K562 (cell line): ENCODE results near the gene ABR. TPM values are rescaled to one million over a fixed set of nuclear protein-coding genes. Genes with fewer than 3 reads are reported as not detected.
A peak's percentile ranks its signal among the peaks of the same experiment; 100 is the strongest.

Experiments
- ATAC-seq: fragments of 200-7000 bp; cut with Tn5 transposase; 3 replicates; pipeline ENCODE4 v1.9.1; 2020; ENCODE audit warnings: moderate library complexity
- BruUV-seq: library from RNA; stranded (reverse); fragments of 400-500 nt; replicated peaks from 2 replicates; lab custom pipeline; 2021; lab: Mats Ljungman, UMichigan
- CTCF ChIA-PET: fragments of 300-600 bp; formaldehyde crosslinking; extraction: SDS; loops from one replicate; lab custom pipeline; 2021; ENCODE audit warnings: low intra/inter-chr PET ratio; lab: Yijun Ruan, JAX
- POLR2A ChIA-PET: fragments of 300-600, 350-650 bp; sonication (Branson Sonifier 250); formaldehyde crosslinking; extraction: SDS; loops from one replicate; lab custom pipeline; 2021; ENCODE audit warnings: antibody characterized with exemption, inconsistent platforms; lab: Yijun Ruan, JAX
- DNase-seq, 4 experiments: peaks; one replicate each; pipeline versions ENCODE4 v3.0.0 to v3.0.0-alpha.2; 2011 to 2018; ENCODE audit warnings: low spot score in 3 of 4, mixed read lengths in 3 of 4; ENCODE audit errors: extremely low read depth in 1 of 4
- FAIRE-seq: peaks from 2 replicates; lab custom pipeline; 2011; peaks lifted over from hg19 to GRCh38; lab: Jason Lieb, UNC
- H2AFZ ChIP-seq: 2 replicates; pipeline ENCODE4 v1.6.0; 2011; ENCODE audit warnings: low read depth, low read length, control low read depth, inconsistent platforms
- H3K27ac ChIP-seq: fragments of 200-600 bp; 3 replicates; pipeline ENCODE4 v1.8.0; 2011; ENCODE audit warnings: low read depth, mild to moderate bottlenecking, control low read depth, inconsistent platforms, low read length, moderate library complexity, mixed read lengths; ENCODE audit errors: extremely low read depth
- H3K27me3 ChIP-seq, 2 experiments: fragments of 300-600 bp in 1 of 2; 2 replicates in 1 of 2; 3 replicates in 1 of 2; pipeline versions ENCODE4 v1.6.0 to v1.8.0; 2011; ENCODE audit warnings: inconsistent platforms in 2 of 2, low read length in 2 of 2, mild to moderate bottlenecking in 1 of 2, mixed read lengths in 1 of 2, moderate library complexity in 1 of 2; ENCODE audit not compliant: control insufficient read depth in 2 of 2, insufficient read depth in 2 of 2
- H3K36me3 ChIP-seq: fragments of 300-600 bp; 3 replicates; pipeline ENCODE4 v1.8.0; 2011; ENCODE audit warnings: mild to moderate bottlenecking, low read length, inconsistent platforms; ENCODE audit not compliant: control insufficient read depth, insufficient read depth
- H3K4me1 ChIP-seq, 2 experiments: fragments of 200-600 bp in 1 of 2; replicated peaks in 1 of 2; 2 replicates in 1 of 2; 3 replicates in 1 of 2; pipeline versions ENCODE4 v1.5.1 to v1.8.0; 2011; ENCODE audit warnings: inconsistent platforms in 2 of 2, low read length in 2 of 2, mild to moderate bottlenecking in 1 of 2, mixed read lengths in 1 of 2, moderate library complexity in 1 of 2; ENCODE audit not compliant: control insufficient read depth in 2 of 2, insufficient read depth in 2 of 2
- H3K4me2 ChIP-seq: 2 replicates; pipeline ENCODE4 v1.6.1; 2011; ENCODE audit warnings: low read length, control low read depth, inconsistent platforms, mixed read lengths; ENCODE audit not compliant: insufficient read depth
- H3K4me3 ChIP-seq: fragments of 200-600 bp; sonication (generic), shearing (Covaris generic); 2 replicates; pipeline ENCODE4 v1.5.1; 2016; ENCODE audit warnings: control low read depth, inconsistent platforms
- H3K79me2 ChIP-seq: fragments of 200-600 bp; 3 replicates; pipeline ENCODE4 v1.8.0; 2011; ENCODE audit warnings: low read length, inconsistent platforms; ENCODE audit not compliant: control insufficient read depth, insufficient read depth
- H3K9ac ChIP-seq, 2 experiments: 2 replicates each; pipeline versions ENCODE4 v1.6.0 to v1.6.1; 2011; ENCODE audit warnings: low read depth in 2 of 2, low read length in 2 of 2, control low read depth in 1 of 2, inconsistent platforms in 1 of 2, mild to moderate bottlenecking in 1 of 2, mixed read lengths in 1 of 2; ENCODE audit not compliant: insufficient read depth in 1 of 2
- H3K9me1 ChIP-seq: one replicate; pipeline ENCODE4 v1.6.0; 2011; ENCODE audit warnings: inconsistent platforms, mild to moderate bottlenecking, low read length, moderate library complexity; ENCODE audit not compliant: control insufficient read depth, insufficient read depth
- H3K9me3 ChIP-seq: replicated peaks from 2 replicates; pipeline ENCODE4 v1.5.1; 2011; ENCODE audit warnings: low read depth, low read length, inconsistent platforms; ENCODE audit not compliant: control insufficient read depth, insufficient read depth
- H4K20me1 ChIP-seq: replicated peaks from 2 replicates; pipeline ENCODE4 v1.6.1; 2011; ENCODE audit warnings: low read length, inconsistent platforms, mixed read lengths; ENCODE audit not compliant: control insufficient read depth, insufficient read depth
- FOXA3 ChIP-seq, 2 experiments: fragments of 450-650 bp in 1 of 2; sonication (generic) in 1 of 2; formaldehyde crosslinking; IDR thresholded peaks in 1 of 2; conservative IDR thresholded peaks in 1 of 2; 2 replicates each; pipeline versions ENCODE4 v1.4.0 to v1.8.0; 2020 to 2022; ENCODE audit warnings: mild to moderate bottlenecking in 2 of 2, missing genetic modification reagents in 1 of 2
- KDM5B ChIP-seq: fragments of 200-600 bp; sonication (generic); IDR thresholded peaks from 2 replicates; pipeline ENCODE4 v1.6.1; 2012; ENCODE audit warnings: low read depth, mild to moderate bottlenecking, moderate library complexity, low read length, control low read depth, inconsistent platforms; ENCODE audit not compliant: insufficient replicate concordance
- MAZ ChIP-seq, 2 experiments: fragments of 450-650 bp in 1 of 2; sonication (generic) in 1 of 2; formaldehyde crosslinking; IDR thresholded peaks in 1 of 2; conservative IDR thresholded peaks in 1 of 2; 2 replicates each; pipeline versions ENCODE4 v1.4.0 to v1.5.0; 2020; ENCODE audit warnings: mild to moderate bottlenecking in 1 of 2, missing genetic modification reagents in 1 of 2
- NFE2 ChIP-seq: IDR thresholded peaks from 2 replicates; pipeline ENCODE4 v1.6.1; 2014; ENCODE audit warnings: antibody characterized with exemption, low read depth
- NRF1 ChIP-seq, 2 experiments: fragments of 450-650 bp; IDR thresholded peaks in 1 of 2; conservative IDR thresholded peaks in 1 of 2; 2 replicates each; pipeline ENCODE4 v1.6.1; 2014; ENCODE audit warnings: mild to moderate bottlenecking in 2 of 2
- RB1 ChIP-seq: fragments of 450-650 bp; IDR thresholded peaks from 2 replicates; pipeline ENCODE4 v1.6.1; 2017; ENCODE audit warnings: low read depth, mild to moderate bottlenecking
- STAT5B ChIP-seq: fragments of 250-450 bp; sonication (Bioruptor Pico); IDR thresholded peaks from 2 replicates; pipeline ENCODE4 v1.8.0; 2021; ENCODE audit warnings: mild to moderate bottlenecking, inconsistent platforms
- TOE1 ChIP-seq, 2 experiments: fragments of 450-650 bp in 1 of 2; sonication (generic) in 1 of 2; formaldehyde crosslinking in 1 of 2; IDR thresholded peaks; 2 replicates each; pipeline versions ENCODE4 v1.7.1 to v1.8.0; 2016 to 2022; ENCODE audit warnings: borderline replicate concordance in 2 of 2, mild to moderate bottlenecking in 2 of 2, antibody characterized with exemption in 1 of 2, inconsistent platforms in 1 of 2, low read depth in 1 of 2, missing genetic modification reagents in 1 of 2, moderate library complexity in 1 of 2
- TRIM28 ChIP-seq: fragments of 450-650 bp; IDR thresholded peaks from 2 replicates; pipeline ENCODE4 v1.6.1; 2017
- WGBS: fragments of 100-300 bp; shearing (Covaris generic); methylation state at CpG from one replicate; pipeline ENCODE4 v1.1.6; 2016; ENCODE audit warnings: low coverage, mixed read lengths; ENCODE audit not compliant: insufficient coverage; ENCODE audit errors: missing lambda C conversion rate; 5-methylcytosine and 5-hydroxymethylcytosine counted together
- in situ Hi-C: fragments of 300-500 bp; cut with MboI; formaldehyde crosslinking; loops from 4 replicates; pipeline ENCODE4 v1.15.0; 2018; ENCODE audit warnings: inconsistent platforms, mixed read lengths
- intact Hi-C: fragments of 100-400 bp; cut with micrococcal nuclease; formaldehyde crosslinking; loops from 2 replicates; pipeline ENCODE4 v1.14.2; 2022
- polyA plus RNA-seq, 8 experiments: library from polyadenylated mRNA; depleted of rRNA in 4 of 8; stranded (reverse) in 5 of 8; unstranded in 3 of 8; fragments of >200 nt; fragmentation: Nextera tagmentation in 2 of 8; fragmentation: Illumina TruSeq in 1 of 8; extraction: Ambion mirVana in 2 of 8; extraction: Trizol in 1 of 8; gene quantifications; 2 replicates each; pipeline versions ENCODE4 v1.2.1 to v1.2.3, GENCODE V29; 2011 to 2014; ENCODE audit warnings: inconsistent platforms in 1 of 8, missing spikeins in 1 of 8
- total RNA-seq, 7 experiments: library from RNA; depleted of rRNA in 6 of 7; stranded (reverse); fragments of >200 nt in 6 of 7; fragmentation: Illumina TruSeq in 2 of 7; extraction: Trizol in 2 of 7; gene quantifications; 2 replicates each; pipeline versions ENCODE4 v1.2.1 to v1.2.3, GENCODE V29; 2011 to 2021; ENCODE audit warnings: low replicate concordance in 1 of 7
- TF ChIP-seq, protein P1 (sequence below): fragments of 250-450 bp; sonication (Bioruptor Pico); IDR thresholded peaks from 2 replicates; pipeline ENCODE4 v1.8.0; 2022; ENCODE audit warnings: inconsistent platforms
- TF ChIP-seq, protein P2 (sequence below): fragments of 450-650 bp; formaldehyde crosslinking; IDR thresholded peaks from 2 replicates; pipeline ENCODE4 v1.4.0; 2020; ENCODE audit warnings: mild to moderate bottlenecking, moderate library complexity
- TF ChIP-seq, protein P3 (sequence below): IDR thresholded peaks from 2 replicates; pipeline ENCODE4 v1.6.1; 2011; ENCODE audit warnings: borderline replicate concordance, low read depth, mild to moderate bottlenecking, moderate library complexity, low read length; ENCODE audit not compliant: insufficient read depth, poor library complexity, severe bottlenecking

The ABR gene
- total and polyA plus RNA-seq, 9 of the 15 experiments (the other 6 are each of a cell fraction or from before 2014, with no cell fraction given): 0.07 to 1.6 (median 0.37) TPM; not detected in 1

DNA sequence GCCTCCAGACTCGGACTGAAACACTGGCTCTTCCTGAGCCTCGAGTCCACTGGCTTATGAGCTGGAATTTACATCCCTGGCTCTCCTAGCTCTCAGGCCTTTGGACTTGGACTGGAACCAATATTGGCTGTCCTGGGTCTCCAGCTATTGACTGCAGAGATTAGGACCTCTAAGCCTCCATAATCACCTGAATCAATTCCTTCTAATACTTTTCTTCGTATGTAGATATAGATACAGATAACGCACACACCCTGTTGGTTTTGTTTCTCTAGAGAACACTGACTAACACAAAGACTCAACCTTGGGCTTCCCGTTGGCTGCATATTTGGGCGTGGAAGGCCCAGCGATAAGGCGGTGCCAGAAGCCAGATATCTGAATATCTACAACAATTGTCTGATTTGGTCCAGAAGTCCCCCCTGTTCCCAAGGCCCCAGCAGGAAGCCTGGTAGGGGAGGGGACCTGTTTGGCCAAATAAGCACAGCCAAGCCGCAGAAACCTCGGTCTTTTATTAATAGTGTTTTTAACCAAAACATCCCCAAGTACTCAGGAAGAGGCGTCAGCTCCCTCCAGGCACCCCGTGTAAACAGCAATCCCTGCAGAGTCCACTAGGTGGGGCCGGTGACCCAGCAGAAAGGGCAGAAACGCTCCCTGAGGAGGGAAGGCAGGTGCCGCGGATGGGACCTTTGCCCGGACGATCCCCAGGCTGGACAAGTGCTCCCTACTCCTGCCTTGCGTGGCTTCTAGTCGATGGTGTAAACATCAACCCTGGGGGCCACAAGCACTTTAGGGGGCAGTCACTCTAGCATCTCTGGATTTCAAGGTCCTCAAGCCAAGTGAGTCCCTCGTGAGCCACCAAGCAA is 57.0 kb downstream of the ABR start:
- Histone ChIP-seq H3K4me2 (no peak overlapping the region), H3K9me3 (no peaks in the 10 kb centered on the region), H3K9me1 (no peaks in the 10 kb centered on the region), H2AFZ (no peak overlapping the region), H3K4me1 (peaks cover 0 to 14% of the 10 kb centered on the region in 2 experiments; a peak in 2 of 5 replicates), H3K27me3 (peaks cover 13 to 55% of the 10 kb centered on the region in 2 experiments; a peak in 4 of 5 replicates), H3K27ac (no peak overlapping the region), H3K36me3 (no peaks in the 10 kb centered on the region), H3K79me2 (no peaks in the 10 kb centered on the region), H4K20me1 (peaks cover 13% of the 10 kb centered on the region), H3K4me3 (no peak overlapping the region), H3K9ac (no peak overlapping the region; a peak in 1 of 4 replicates)
- in situ Hi-C loops (no loop called here), intact Hi-C loops (loop anchor here (2.0 kb wide), 1 partner anchor 64 kb away; no protein-coding TSS in a partner anchor)
- BruUV-seq: no TSS peak
- DNase-seq: peak; percentile 69 to 81 (median 80)
- peak; percentile 85 for FAIRE-seq
- WGBS: 7% methylated on average over 13 of the region's 21 CpGs
- ChIA-PET CTCF (interaction anchor here (0.9 to 1.6 kb wide), 4 partner anchors 25 to 210 kb away, joined by 4 to 13 read pairs (median 5); no protein-coding TSS in a partner anchor), POLR2A (interaction anchor here (0.6 to 1.4 kb wide), 4 partner anchors 11 to 438 kb away, joined by 3 to 6 read pairs (median 4); no protein-coding TSS in a partner anchor)
- peak; percentile 96 for ATAC-seq
- TF ChIP-seq NFE2 (no peak), RB1 (0 out of 2 replicates have a peak, but pooled peaks have one; percentile 32), KDM5B (no peak), STAT5B (CRISPR knock-in tag) (no peak), NRF1 (conservative IDR thresholded peaks at IDR 0.05 in 1 of 2, IDR thresholded peaks at IDR 0.05 in 1 of 2) (no peak), MAZ (CRISPR knock-in tag; conservative IDR thresholded peaks at IDR 0.05 in 1 of 2, IDR thresholded peaks at IDR 0.05 in 1 of 2) (0 out of 4 replicates have a peak, but pooled peaks of 1 of the 2 experiments have one; percentile 28), FOXA3 (CRISPR knock-in tag; conservative IDR thresholded peaks at IDR 0.05 in 1 of 2, IDR thresholded peaks at IDR 0.05 in 1 of 2) (peak; percentile 40 to 59; a peak in 3 of 4 replicates), TRIM28 (no peak), TOE1 (IDR thresholded peaks at IDR 0.05; ENCODE audit: borderline replicate concordance) (no peak), TOE1 (CRISPR knock-in tag; IDR thresholded peaks at IDR 0.05; ENCODE audit: borderline replicate concordance, low read depth) (no peak)
- TF ChIP-seq, protein P1, sequence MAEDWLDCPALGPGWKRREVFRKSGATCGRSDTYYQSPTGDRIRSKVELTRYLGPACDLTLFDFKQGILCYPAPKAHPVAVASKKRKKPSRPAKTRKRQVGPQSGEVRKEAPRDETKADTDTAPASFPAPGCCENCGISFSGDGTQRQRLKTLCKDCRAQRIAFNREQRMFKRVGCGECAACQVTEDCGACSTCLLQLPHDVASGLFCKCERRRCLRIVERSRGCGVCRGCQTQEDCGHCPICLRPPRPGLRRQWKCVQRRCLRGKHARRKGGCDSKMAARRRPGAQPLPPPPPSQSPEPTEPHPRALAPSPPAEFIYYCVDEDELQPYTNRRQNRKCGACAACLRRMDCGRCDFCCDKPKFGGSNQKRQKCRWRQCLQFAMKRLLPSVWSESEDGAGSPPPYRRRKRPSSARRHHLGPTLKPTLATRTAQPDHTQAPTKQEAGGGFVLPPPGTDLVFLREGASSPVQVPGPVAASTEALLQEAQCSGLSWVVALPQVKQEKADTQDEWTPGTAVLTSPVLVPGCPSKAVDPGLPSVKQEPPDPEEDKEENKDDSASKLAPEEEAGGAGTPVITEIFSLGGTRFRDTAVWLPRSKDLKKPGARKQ (CRISPR knock-in tag): no peak
- TF ChIP-seq, protein P2, sequence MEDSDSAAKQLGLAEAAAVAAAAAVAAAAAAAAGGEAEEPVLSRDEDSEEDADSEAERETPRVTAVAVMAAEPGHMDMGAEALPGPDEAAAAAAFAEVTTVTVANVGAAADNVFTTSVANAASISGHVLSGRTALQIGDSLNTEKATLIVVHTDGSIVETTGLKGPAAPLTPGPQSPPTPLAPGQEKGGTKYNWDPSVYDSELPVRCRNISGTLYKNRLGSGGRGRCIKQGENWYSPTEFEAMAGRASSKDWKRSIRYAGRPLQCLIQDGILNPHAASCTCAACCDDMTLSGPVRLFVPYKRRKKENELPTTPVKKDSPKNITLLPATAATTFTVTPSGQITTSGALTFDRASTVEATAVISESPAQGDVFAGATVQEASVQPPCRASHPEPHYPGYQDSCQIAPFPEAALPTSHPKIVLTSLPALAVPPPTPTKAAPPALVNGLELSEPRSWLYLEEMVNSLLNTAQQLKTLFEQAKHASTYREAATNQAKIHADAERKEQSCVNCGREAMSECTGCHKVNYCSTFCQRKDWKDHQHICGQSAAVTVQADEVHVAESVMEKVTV (CRISPR knock-in tag): peak; percentile 66; the same call in 1 of the 2 replicates
- TF ChIP-seq, protein P3, sequence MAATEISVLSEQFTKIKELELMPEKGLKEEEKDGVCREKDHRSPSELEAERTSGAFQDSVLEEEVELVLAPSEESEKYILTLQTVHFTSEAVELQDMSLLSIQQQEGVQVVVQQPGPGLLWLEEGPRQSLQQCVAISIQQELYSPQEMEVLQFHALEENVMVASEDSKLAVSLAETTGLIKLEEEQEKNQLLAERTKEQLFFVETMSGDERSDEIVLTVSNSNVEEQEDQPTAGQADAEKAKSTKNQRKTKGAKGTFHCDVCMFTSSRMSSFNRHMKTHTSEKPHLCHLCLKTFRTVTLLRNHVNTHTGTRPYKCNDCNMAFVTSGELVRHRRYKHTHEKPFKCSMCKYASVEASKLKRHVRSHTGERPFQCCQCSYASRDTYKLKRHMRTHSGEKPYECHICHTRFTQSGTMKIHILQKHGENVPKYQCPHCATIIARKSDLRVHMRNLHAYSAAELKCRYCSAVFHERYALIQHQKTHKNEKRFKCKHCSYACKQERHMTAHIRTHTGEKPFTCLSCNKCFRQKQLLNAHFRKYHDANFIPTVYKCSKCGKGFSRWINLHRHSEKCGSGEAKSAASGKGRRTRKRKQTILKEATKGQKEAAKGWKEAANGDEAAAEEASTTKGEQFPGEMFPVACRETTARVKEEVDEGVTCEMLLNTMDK: no peak
